Fibroblast of skin of right quadriceps (primary cell): Measurements from ENCODE around the gene LRCH1.

Experiments
- DNase-seq: peaks from one replicate; pipeline ENCODE4 v3.0.0-alpha.2; 2013

The LRCH1 gene

DNA sequence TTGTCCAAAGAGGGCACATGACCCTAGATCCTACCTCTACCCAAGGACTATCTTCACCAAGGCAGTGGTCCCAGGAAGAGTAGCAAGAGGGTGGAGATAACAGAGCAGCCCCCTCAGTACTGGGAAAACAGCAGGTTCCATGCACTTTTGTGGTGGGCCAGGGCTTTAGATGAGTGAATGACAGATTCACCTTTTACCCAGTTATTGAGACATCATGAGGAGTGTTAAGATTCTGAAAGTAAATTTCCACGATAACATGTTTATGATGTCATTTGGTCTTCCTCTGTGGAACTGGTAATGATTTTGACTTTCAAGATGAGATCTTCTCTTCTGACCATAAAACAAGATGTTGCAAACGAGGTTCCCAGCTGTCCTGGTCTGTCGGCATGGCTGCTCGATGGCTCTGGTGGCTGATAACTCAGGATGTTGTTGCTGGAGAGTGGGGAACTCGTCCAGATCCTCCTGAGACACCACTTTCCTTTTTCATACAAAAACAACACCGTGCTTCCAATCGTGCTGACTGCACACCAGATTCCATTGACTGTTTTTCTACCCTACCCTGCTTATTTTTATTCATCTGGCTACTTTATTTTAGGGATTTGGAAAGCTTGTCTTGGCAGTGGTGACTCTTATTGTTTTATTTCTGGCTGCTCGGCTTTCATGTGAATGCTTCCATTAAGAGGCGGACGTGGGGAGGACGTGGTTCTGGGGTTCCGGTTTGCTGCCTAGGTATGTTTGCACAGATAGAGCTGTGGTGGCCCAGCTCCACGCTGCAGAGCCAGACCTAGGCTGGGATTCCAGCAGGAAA, 88.5 kb downstream of the LRCH1 start:
- DNase-seq: no peak

DNA sequence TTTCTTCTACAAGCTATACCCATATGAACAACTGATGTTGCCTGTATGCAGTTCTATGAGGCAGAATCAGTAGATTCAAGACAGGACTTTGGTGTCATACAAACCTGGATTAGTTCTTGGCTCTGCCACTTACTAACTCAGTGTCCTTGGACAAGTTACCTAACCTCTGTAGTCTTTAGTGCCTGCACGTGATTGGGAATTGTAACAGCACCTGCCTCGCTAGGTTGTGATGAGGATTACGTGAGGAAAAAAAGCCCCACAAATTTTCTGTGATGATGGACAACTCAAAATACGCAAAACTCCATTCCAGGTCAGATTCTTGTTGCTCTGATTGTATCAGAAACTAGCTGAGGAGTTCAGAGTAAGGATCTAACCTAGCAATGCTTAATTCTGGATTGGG, 89.3 kb downstream of the LRCH1 start:
- no peak for DNase-seq

DNA sequence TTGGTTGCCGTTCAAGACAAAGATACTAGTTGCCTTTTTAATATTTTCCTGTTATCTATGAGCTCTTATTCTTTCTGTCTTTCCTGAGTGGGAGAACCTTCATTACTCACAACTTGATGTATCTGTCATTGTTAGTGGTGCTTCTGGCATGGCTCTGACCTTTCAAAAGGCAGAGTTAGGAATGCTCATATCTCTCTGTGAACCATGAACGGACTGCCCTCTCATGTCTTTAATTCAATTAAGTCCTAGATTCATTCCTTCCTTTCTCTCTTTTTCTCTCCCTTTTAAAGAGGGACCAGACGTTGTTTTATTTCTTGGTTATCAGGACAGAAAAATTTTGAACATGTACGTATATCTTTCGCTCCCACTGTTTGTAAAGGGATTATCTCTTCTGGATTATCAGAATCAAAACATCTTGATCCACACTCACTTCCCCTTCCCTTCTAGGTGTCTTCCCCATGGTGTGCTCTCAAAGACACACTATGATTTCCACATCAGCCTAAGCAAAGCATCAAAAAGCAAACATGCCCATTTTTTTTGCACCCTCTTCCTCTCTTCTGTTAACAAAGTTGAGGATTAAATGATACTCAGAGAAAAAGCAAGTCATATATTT, 90.3 kb downstream of the LRCH1 start:
- no peak for DNase-seq

DNA sequence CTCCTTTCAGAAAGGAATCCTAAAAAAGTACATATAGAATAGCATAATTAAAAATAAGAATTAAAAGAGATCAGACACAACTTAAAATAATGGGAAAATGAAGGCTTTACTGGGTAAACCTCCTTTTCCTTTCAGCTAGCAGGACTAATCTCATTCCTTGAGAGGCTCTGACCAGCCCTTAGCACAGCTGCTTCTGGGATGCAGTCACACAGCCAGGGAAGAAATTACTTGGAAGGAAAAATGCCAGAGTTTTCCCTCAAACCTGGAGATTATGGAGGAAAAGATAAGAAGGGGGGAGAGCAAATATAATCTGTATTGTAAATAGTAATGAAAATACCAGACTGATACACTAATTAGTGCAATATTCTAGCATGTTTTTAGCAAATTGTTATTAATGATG, 91.8 kb downstream of the LRCH1 start:
- DNase-seq: no peak

DNA sequence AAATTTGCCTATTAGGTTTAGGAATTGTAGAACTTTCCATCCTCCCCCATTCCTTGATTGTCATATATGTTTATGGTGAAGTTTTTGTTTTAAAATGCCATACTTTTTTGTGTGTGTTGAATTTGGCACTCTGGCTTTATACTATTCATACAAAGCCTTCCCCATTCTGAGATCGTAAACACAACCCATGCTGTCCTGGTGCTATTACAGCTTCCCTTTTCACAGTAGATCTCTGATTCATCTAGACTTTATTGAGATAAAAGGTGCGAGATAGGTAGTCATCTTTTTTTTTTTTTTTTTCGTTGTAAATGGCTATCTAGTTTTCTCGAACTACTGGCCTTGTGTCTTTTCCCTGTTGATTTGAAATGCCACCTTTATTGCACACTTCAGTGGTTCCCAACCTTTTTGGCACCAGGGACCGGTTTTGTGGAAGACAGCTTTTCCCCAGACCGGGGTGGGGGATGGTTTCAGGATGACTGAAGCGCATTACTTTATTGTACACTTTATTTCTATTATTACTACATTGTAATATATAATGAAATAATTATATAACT, 94.6 kb downstream of the LRCH1 start:
- no peak for DNase-seq

DNA sequence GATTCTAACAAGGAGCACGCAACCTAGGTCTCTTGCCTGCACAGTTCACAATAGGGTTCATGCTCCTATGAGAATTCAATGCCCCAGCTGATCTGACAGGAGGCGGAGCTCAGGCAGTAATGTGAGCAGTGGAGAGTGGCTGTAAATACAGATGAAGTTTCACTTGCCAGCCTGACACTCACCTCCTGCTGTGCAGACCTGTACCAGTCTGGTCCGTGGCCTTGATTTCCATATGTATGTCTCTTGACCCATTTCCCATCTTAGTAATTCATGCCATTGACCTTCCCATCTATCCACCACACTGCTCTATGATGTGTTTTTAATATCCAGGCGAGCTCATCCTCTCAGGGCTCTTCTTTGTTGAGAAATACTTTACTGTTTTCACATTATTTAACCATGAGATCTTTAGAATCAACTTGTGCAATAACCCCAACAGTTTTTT, 95.2 kb downstream of the LRCH1 start:
- peak; percentile 39 for DNase-seq

DNA sequence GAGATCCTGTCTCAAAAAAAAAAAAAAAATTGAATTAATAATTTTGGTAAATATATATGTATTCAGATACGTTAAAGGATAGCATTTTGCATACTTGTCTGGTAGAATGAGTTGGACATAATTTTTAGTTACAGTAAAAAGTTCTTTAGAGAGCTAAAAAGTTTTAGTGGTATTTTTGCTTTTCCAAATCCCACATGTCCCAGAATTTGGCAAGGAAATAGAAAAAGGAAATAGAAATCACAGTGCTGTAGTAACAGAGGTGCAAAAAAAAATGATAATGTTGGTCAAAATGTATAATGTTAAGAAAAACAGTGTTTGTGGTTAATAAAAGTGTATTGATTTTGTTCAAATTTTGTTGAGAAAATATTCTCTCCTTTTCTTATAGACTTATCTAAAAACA, 96.8 kb downstream of the LRCH1 start:
- DNase-seq: no peak

DNA sequence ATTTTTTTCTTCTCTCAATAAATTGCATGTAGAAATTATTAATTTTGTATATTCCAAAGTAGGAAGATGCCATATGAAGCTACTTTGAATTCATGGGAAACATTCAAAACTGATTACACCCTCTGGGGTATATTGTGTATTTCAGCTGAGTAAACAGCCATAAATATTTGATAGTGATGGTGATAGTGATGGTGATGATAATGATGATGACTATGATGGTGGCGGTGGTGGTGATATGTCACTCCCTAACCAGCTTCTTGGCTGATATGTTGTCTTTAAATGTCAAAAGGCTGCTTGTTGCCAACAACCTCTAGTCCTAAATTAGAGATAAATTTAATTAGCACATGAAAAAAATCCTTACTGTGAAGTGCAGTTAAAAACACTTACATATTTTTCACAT, 102.0 kb downstream of the LRCH1 start:
- no peak for DNase-seq

DNA sequence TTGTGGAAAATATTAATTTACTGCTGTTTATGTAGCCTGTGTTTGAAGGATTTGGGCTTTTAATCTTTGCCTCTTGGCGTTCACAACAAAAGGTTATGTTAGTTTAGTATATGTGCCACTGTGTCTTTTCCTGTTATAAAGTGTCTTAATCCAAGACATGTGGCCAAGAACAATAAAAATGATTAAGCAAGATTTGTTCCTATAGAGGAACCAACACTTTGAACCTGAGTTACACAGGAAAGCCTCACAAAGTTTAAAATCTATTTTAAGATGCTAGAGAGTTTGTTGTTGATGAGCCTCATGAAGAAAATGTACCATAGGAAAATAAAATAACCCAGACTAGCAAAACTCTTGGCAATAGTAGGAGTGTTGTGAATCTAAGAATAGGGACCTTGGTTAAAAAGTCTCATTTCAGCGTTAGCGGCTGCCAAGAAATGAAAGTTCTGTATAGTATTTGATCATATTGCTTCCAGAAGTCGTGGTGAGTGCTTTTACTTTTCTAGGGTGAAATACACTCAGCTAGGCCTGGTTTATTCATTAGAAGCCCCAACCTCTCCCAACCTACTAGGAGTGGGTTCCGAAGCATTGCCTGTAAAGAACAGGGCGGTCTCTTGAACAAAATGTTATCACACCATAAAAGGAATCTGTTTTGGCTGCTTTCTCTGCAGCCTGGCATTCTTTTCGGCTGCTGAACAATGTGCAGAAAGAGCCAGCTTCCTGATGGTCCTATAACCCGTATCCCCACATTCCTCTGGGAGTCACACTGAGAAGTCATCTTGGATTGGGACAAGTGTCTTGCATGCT, 102.6 kb downstream of the LRCH1 start:
- DNase-seq: peak; percentile 54

DNA sequence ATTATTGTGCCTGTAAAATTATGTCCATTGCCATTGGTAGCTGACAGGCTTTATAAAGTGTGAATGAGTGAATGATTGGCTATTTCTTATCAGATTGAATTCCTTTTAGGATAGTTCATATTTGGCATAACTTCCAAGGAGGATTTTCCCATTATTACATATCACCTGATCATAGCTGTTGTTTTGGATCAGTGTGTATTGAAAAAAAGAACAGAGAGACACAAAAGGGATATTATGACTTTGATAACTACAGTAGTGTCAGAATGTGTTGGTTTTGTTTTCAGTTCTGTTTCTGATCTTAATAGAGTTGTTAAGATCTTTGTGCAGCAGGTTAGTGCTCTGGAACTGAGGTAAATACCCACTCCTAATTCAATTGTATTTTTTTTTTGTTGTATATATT, 103.8 kb downstream of the LRCH1 start:
- DNase-seq: no peak

DNA sequence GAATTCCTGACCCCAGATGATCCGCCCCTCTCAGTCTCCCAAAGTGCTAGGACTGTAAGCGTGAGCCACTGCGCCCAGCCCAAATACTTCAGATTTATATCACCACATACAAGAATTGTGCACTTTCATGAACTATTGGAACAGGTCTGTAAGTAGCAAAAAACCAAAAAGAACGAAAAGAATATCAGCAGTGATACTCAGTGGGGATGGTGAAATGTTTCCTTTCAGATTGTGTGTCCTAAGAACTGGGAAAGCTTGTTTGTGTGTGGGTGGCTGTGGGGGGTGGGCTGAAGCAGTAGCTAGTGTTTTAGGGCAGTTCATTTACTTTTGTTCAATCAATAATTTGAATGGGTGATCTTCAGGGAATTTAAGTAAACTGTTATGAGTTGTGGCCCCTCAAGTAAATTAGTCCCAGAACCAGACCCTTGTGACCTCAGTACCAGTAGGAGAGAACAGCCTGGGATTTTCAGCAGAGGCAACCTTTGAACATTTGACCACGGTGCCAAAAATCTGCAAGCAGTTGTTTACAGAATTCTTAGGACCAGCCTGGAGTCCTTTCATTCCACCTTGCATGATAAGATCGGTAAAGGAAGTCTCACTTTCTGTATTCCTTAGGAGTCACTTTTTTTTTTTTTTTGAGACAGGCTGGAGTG, 106.6 kb downstream of the LRCH1 start:
- DNase-seq: no peak

DNA sequence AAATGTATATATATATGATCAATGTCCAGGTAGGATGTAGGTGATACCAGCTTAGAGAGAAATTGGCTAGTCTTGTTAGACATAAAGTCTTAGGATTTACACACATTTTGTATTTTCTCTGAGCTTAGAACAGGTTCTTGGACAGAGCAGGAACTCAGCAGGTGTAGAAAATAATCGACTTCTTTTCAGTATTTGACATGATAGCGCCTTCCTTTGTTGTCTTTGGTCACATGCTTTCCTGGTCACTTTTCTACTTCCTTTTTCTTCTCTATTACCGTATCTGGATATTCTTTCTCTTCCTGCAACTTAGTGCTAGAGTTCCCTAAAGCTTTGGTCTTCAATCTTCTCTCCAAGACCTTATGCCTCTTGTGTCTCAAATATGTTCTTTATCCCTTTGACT, 107.4 kb downstream of the LRCH1 start:
- no peak for DNase-seq

DNA sequence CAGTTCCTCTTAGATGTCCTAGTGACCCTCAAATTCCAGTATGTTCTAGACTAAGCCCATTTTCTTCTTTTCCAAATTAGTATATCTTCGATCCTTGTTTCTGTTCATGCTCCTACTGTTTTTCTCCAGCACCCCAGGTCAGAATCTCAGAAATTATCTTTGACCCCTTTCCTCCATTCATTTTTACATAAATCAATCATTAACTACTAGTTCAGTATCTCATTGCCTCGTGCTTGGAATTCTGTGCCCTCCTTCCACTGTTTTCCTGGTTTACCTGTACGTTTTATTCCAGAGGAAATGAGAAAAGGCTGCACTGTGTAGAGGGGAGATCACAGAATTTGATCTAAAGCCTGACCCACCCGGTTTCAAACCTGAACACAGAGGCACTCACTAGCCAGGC, 107.9 kb downstream of the LRCH1 start:
- no peak for DNase-seq

DNA sequence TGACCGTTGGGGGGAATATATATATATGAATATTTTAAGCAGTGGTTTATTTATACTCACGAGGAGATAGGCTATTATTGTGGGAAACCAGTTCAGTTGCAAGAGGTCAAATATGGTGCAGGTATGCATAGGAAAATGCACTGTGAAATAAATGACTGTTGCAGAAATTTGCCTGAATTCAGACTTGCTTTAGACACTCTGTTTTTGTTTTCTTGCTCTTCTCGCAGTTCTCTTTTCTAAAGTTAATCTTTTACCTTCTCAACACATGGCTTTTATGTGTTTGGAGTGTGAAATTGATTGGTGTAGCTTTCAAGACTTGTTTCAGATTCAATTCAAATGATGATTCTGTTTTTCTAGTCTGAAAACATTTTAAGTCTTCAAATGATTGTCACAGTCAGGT, 109.7 kb downstream of the LRCH1 start:
- no peak for DNase-seq

DNA sequence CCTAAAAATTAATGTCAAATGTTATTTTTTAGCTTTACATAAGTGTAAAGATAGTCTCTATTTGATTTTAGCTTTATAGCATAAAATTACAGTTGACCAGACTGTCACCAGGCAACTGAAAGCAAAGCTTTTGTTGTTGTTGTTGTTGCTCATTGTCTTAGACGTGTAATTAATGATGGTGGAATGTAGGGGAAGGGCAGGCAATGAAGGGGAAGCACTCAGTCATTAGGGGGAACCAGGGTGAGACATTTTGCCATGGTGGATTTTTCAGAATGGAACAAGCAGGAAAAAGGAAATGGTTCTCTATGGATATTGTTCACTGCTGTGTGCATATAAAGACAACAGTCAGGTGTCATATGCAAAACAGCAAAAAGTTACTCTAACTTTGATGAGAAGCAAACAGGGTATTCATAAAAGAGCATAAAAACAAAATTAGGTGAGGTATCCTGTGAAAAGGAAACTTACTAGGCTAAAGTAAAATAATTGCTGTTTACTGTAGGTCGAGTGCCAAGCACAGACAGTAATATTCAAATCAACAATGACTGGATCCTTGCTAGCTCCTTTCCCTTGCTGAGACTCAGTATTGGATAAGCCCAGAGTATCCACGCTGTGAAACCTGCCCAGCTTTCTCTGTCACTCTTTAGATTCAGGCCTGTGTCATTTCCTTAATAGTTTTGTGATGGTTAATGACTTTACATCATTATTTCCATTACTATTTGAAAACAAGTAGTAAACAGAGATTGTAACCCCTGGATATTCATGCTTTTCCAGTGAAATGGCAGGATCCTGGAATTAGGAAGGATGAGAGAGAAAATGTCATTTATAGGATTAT, 110.5 kb downstream of the LRCH1 start:
- no peak for DNase-seq

DNA sequence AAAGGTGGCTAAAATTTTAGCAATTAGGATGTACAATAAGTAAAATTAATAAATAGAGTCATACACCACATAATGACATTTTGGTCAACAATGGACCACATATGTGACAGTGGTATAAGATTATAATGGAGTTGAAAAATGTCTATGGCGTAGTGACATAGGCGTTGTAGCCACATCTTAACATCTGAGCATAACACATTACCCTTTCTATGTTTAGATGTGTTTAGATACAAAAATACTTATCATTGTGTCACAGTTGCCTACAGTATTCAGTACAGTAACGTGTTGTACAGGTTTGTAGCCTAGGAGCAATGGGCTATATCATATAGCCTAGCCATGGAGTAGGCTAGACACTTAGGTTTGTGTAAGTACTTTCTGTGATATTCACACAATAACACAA, 111.2 kb downstream of the LRCH1 start:
- no peak for DNase-seq

DNA sequence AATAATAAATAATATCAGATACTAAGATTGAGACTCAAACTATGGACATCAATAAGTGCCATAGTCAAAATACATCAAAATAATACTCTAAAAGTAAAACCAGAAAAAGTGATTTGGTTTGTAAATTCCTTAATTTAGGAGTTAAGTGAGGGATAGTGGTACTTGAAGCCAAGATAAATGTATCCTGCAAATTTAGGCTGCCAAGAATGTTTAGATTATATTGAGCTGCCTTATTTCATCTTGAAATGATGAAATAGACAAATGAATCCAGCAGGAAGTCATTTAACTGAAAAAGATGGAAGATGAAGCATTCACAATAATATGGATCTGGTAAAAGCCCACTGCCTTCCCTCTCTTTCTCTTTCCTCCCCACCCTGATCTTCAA, 112.3 kb downstream of the LRCH1 start:
- DNase-seq: no peak

DNA sequence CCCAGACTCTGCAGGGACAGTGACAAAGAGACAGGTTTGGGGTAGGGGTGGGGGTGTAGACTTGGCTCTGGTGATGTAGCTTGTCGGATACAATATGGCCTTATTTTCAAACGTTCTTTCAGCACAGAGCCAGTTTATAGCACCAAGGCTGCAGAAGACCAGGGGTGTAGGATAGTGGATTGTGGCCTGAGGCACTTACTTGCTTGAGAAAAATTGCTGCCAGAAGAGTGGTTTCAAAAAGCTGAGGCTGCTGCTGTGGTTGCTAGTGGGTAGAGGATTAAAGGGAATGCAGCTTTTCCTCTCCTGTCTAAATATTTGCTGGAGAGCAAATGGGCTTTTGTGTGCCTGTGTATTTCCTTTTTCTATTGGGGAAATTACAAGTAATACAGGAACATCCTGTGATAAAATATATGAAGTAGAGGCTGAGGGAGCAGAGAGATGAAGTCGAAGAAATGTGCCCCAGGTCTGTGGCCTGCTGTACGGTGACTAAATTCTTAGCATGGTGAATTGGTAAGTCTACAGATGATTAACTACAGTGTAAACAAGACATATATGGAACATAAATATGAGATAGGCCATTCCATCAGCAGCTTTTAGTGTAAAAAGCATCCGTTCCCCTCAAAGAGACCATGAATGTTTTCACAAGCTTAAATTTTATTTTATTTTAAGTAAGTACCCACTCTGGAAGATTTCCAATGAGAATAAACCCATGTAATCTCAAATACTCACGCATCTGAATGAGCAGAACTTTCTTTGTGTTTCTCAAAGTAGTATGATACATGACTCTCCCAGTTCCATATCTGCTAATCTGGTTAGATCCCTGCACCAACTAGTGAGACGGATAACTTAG, 112.9 kb downstream of the LRCH1 start:
- no peak for DNase-seq

DNA sequence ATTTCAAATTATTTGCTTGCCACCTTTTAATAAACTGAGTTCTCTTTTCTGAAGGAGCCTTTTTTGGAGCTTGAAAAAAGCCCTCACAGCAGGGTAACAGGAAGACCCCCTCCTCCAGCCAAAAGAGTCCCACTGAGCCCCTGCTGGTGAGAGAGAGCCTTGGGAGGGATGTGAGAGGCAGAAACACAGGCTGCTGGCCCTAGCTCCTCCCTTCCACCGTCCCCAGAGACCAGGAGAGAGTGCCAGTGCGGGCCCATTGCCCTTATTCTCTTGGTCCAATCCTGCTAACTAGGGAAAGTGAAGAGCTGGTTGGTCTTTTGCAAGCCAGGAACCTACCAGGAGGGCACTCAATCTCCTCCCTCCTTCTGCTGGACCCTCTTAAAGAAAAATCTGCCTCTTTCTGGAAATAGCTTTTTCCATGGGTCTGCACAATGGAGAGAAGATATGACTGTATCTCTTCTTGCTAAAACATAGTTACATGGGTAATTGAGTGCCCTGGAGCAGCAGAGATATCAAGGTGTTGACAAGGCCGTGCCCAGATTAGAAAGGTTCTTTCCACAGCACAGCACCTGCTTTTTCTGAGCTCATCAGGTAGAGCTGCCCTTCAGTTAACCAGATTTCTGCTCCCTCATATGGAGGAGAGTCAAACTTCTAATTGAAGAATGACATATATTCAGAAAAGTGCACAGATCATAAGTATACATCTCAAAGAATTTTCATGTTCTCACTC, 113.9 kb downstream of the LRCH1 start:
- DNase-seq: no peak

DNA sequence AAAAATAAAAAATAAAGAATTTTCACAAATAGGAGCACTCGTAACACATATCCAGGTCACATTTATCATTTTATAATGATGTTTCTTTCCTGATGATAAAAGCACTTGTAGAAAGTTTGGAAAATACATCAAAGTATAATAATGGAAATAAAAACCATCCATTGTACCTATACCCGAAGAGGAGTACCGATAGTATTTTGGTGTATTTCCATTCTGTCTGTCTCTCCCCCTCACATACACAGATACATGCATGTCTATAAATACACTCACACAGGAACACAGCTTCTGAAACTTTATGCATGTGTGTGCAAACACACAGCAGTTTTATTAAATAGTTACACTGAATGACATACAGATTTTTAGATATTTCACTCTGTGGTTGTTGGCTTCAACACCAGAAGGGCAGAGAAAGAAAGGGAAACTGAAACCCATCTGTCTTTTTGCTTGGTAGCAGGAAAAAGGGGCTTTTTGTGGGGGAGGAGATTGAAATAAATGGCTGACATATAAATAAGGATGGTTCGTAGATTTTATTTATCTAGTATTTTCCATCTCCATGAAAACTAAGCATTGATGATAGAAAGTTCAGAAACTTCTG, 114.8 kb downstream of the LRCH1 start:
- DNase-seq: peak; percentile 16
